ENCODE measurements around the gene SIAH3. TPM values are rescaled to one million over a fixed set of nuclear protein-coding genes. Genes with fewer than 3 reads are reported as not detected.

Gene SIAH3
- total and polyA plus RNA-seq, 4 donors = 3.5 to 15.1 (median 12.4) TPM

GRCh38 chr13:45788011-45788410 is 63.5 kb downstream of the SIAH3 start:
- peak in 2 of 6 donors; percentile 26 to 93 for DNase-seq (ENCODE audit: low read depth in 4 of 6, low spot score in 6 of 6)
- no peaks in the 10 kb centered on the region for H3K27me3 ChIP-seq (ENCODE audit: control insufficient read depth, insufficient read depth, low read length)
- peaks cover 7% of the 10 kb centered on the region for H3K36me3 ChIP-seq (ENCODE audit: control insufficient read depth, insufficient read depth, low read length)
- H3K4me3 ChIP-seq (ENCODE audit: low read depth, low read length) = no peak overlapping the region
- no peak overlapping the region for H3K27ac ChIP-seq (ENCODE audit: low read depth, low read length)
- H3K9me3 ChIP-seq (ENCODE audit: control insufficient read depth, insufficient read depth, low read length) = no peaks in the 10 kb centered on the region
- peaks cover 17% of the 10 kb centered on the region for H3K4me1 ChIP-seq (ENCODE audit: control insufficient read depth, insufficient read depth, low read length)
- WGBS (ENCODE audit: insufficient coverage) = no CpG with 5 or more reads among the region's 2 CpGs

GRCh38 chr13:45787346-45787745 is 64.2 kb downstream of the SIAH3 start:
- Histone ChIP-seq H3K4me3 (ENCODE audit: low read depth, low read length) (no peak overlapping the region), H3K4me1 (ENCODE audit: control insufficient read depth, insufficient read depth, low read length) (peaks cover 17% of the 10 kb centered on the region), H3K36me3 (ENCODE audit: control insufficient read depth, insufficient read depth, low read length) (peaks cover 7% of the 10 kb centered on the region), H3K27ac (ENCODE audit: low read depth, low read length) (no peak overlapping the region), H3K27me3 (ENCODE audit: control insufficient read depth, insufficient read depth, low read length) (no peaks in the 10 kb centered on the region), H3K9me3 (ENCODE audit: control insufficient read depth, insufficient read depth, low read length) (no peaks in the 10 kb centered on the region)
- WGBS (ENCODE audit: insufficient coverage) = 85% methylated on average over 2 of the region's 2 CpGs
- DNase-seq (ENCODE audit: low read depth in 4 of 6, low spot score in 6 of 6) = peak in 1 of 6 donors; percentile 34

GRCh38 chr13:45786293-45786920 is 65.1 kb downstream of the SIAH3 start:
- no peak for DNase-seq (ENCODE audit: low read depth in 4 of 6, low spot score in 6 of 6)
- no peak overlapping the region for H3K27ac ChIP-seq (ENCODE audit: low read depth, low read length)
- H3K36me3 ChIP-seq (ENCODE audit: control insufficient read depth, insufficient read depth, low read length) = peaks cover 7% of the 10 kb centered on the region
- H3K4me3 ChIP-seq (ENCODE audit: low read depth, low read length) = no peak overlapping the region
- WGBS (ENCODE audit: insufficient coverage) = 58% methylated on average over 3 of the region's 6 CpGs
- no peaks in the 10 kb centered on the region for H3K27me3 ChIP-seq (ENCODE audit: control insufficient read depth, insufficient read depth, low read length)
- H3K9me3 ChIP-seq (ENCODE audit: control insufficient read depth, insufficient read depth, low read length) = no peaks in the 10 kb centered on the region
- H3K4me1 ChIP-seq (ENCODE audit: control insufficient read depth, insufficient read depth, low read length) = peaks cover 25% of the 10 kb centered on the region

- peaks cover 28% of the 10 kb centered on the region for H3K4me1 ChIP-seq (ENCODE audit: control insufficient read depth, insufficient read depth, low read length)
- WGBS (ENCODE audit: insufficient coverage) = 79% methylated on average over 8 of the region's 10 CpGs
Measured at GRCh38 chr13:45784755-45785675, 66.5 kb downstream of the SIAH3 start.

GRCh38 chr13:45783346-45784043 is 68.1 kb downstream of the SIAH3 start:
- H3K4me1 ChIP-seq (ENCODE audit: control insufficient read depth, insufficient read depth, low read length) = peaks cover 24% of the 10 kb centered on the region
- H3K36me3 ChIP-seq (ENCODE audit: control insufficient read depth, insufficient read depth, low read length) = peaks cover 7% of the 10 kb centered on the region
- H3K4me3 ChIP-seq (ENCODE audit: low read depth, low read length) = no peak overlapping the region
- DNase-seq (ENCODE audit: low read depth in 4 of 6, low spot score in 6 of 6) = no peak
- no peaks in the 10 kb centered on the region for H3K27me3 ChIP-seq (ENCODE audit: control insufficient read depth, insufficient read depth, low read length)
- 98% methylated on average over 35 of the region's 35 CpGs for WGBS (ENCODE audit: insufficient coverage)
- H3K27ac ChIP-seq (ENCODE audit: low read depth, low read length) = no peak overlapping the region
- no peaks in the 10 kb centered on the region for H3K9me3 ChIP-seq (ENCODE audit: control insufficient read depth, insufficient read depth, low read length)

More at GRCh38 chr13:45784755-45785675, 66.5 kb downstream of the SIAH3 start:
- Histone ChIP-seq H3K36me3 (ENCODE audit: control insufficient read depth, insufficient read depth, low read length) (peaks cover 7% of the 10 kb centered on the region), H3K27me3 (ENCODE audit: control insufficient read depth, insufficient read depth, low read length) (no peaks in the 10 kb centered on the region), H3K4me3 (ENCODE audit: low read depth, low read length) (no peak overlapping the region), H3K9me3 (ENCODE audit: control insufficient read depth, insufficient read depth, low read length) (no peaks in the 10 kb centered on the region), H3K27ac (ENCODE audit: low read depth, low read length) (no peak overlapping the region)
- DNase-seq (ENCODE audit: low read depth in 4 of 6, low spot score in 6 of 6) = no peak

- 69% methylated on average over 6 of the region's 9 CpGs for WGBS (ENCODE audit: insufficient coverage)
- no peak overlapping the region for H3K27ac ChIP-seq (ENCODE audit: low read depth, low read length)
- no peaks in the 10 kb centered on the region for H3K9me3 ChIP-seq (ENCODE audit: control insufficient read depth, insufficient read depth, low read length)
- H3K36me3 ChIP-seq (ENCODE audit: control insufficient read depth, insufficient read depth, low read length) = peaks cover 7% of the 10 kb centered on the region
- H3K4me1 ChIP-seq (ENCODE audit: control insufficient read depth, insufficient read depth, low read length) = peaks cover 20% of the 10 kb centered on the region
- H3K4me3 ChIP-seq (ENCODE audit: low read depth, low read length) = no peak overlapping the region
- H3K27me3 ChIP-seq (ENCODE audit: control insufficient read depth, insufficient read depth, low read length) = no peaks in the 10 kb centered on the region
- DNase-seq (ENCODE audit: low read depth in 4 of 6, low spot score in 6 of 6) = no peak
Measured at GRCh38 chr13:45782327-45783045, 69.1 kb downstream of the SIAH3 start.

GRCh38 chr13:45781553-45782326 is 69.8 kb downstream of the SIAH3 start:
- H3K36me3 ChIP-seq (ENCODE audit: control insufficient read depth, insufficient read depth, low read length) = peaks cover 7% of the 10 kb centered on the region
- no peak overlapping the region for H3K4me3 ChIP-seq (ENCODE audit: low read depth, low read length)
- peak in 2 of 6 donors; percentile 61 to 81 for DNase-seq (ENCODE audit: low read depth in 4 of 6, low spot score in 6 of 6)
- H3K27ac ChIP-seq (ENCODE audit: low read depth, low read length) = no peak overlapping the region
- peaks cover 19% of the 10 kb centered on the region for H3K4me1 ChIP-seq (ENCODE audit: control insufficient read depth, insufficient read depth, low read length)
- WGBS (ENCODE audit: insufficient coverage) = 30% methylated on average over 13 of the region's 14 CpGs
- H3K9me3 ChIP-seq (ENCODE audit: control insufficient read depth, insufficient read depth, low read length) = no peaks in the 10 kb centered on the region
- H3K27me3 ChIP-seq (ENCODE audit: control insufficient read depth, insufficient read depth, low read length) = no peaks in the 10 kb centered on the region

GRCh38 chr13:45779901-45780300 is 71.7 kb downstream of the SIAH3 start:
- 87% methylated on average over 3 of the region's 5 CpGs for WGBS (ENCODE audit: insufficient coverage)
- Histone ChIP-seq H3K36me3 (ENCODE audit: control insufficient read depth, insufficient read depth, low read length) (peaks cover 7% of the 10 kb centered on the region), H3K4me3 (ENCODE audit: low read depth, low read length) (no peak overlapping the region), H3K4me1 (ENCODE audit: control insufficient read depth, insufficient read depth, low read length) (peaks cover 16% of the 10 kb centered on the region), H3K9me3 (ENCODE audit: control insufficient read depth, insufficient read depth, low read length) (no peaks in the 10 kb centered on the region), H3K27ac (ENCODE audit: low read depth, low read length) (no peak overlapping the region), H3K27me3 (ENCODE audit: control insufficient read depth, insufficient read depth, low read length) (no peaks in the 10 kb centered on the region)
- DNase-seq (ENCODE audit: low read depth in 4 of 6, low spot score in 6 of 6) = no peak

All from spinal cord (tissue), 10 donors.